C1 segment of cervical spinal cord (tissue), 14 donors: ENCODE results near the gene RAB35.

Experiments used
- DNase-seq, 14 donors: peaks; one replicate each; lab custom pipeline; 2025; lab: John Stamatoyannopoulos, UW

Gene RAB35

DNA sequence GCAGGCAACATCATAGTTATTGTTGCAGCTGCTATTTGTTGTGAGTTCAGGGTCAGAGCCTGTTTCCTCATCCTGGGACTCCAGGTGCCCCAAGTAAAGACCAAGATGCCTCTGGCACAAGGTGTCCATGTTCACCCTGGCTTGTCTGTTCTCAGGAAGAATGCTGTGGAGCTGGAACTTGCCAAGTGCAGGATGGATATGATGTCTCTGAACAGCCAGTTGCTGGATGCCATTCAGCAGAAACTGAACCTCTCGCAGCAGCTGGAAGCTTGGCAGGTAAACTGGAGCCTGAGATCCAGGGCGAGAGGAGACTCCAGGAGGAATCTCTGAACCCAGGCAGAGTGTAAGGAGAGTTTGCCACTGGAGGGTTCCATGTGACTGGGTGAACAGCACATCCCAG lies 26.8 kb downstream of the RAB35 start:
- no peak for DNase-seq

GRCh38 chr12:120089105-120089504 lies 27.4 kb downstream of the RAB35 start:
- DNase-seq: no peak

- DNase-seq: peak; percentile 92 to 100 (median 98)
Measured at GRCh38 chr12:120086801-120087621, 29.5 kb downstream of the RAB35 start.

DNA sequence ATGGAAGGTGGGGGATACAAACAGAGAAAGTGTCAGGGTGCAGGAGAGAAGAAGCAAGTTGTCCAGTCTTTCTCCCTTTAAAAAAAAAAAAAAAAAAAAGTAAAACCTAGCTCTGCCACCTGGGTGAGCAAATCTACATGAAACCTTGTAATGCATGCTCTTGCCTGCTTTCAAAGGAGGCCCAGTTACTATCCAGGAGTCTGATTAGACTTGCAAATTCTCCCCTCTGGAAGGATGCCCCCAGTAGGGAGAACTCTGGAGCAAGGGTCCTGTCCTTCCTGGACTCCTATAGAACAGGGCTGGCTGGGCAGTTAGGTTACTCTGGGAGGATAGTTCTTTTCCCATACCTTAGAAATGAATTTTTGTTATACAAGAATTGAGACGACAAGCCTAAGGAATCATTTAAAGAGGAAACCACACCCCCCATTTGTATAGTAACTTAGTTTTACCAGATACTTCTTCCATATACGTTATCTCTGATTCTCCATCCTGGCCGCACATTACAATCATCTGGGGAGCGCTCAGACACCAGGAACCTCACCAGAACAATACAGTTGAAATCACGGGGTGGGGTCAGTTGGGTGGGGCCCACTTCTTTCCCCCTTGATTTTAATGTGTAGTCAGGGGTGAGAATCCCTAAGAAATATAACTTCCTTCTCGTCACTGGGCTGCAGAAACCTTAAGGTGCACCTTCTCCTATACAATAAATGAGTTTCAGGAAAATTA lies 30.5 kb downstream of the RAB35 start:
- DNase-seq: no peak

DNA sequence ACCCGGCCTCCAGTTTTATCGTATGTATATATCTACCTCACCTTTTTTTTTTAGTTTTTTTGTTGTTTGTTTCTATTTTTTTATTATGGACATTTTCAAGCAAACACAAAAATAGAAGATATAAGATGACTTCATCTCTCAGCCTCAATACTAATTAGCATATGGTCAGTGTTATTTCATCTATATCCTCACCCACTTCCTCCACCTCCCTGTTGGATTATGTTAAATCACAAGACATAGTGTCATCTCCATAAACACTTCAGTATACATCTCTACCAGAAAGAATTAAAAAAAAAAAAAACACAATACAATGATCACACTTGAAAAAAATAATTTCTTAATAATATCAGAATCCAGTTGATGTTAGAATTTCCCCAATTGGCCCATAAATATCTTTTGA lies 34.9 kb downstream of the RAB35 start:
- no peak for DNase-seq

DNA sequence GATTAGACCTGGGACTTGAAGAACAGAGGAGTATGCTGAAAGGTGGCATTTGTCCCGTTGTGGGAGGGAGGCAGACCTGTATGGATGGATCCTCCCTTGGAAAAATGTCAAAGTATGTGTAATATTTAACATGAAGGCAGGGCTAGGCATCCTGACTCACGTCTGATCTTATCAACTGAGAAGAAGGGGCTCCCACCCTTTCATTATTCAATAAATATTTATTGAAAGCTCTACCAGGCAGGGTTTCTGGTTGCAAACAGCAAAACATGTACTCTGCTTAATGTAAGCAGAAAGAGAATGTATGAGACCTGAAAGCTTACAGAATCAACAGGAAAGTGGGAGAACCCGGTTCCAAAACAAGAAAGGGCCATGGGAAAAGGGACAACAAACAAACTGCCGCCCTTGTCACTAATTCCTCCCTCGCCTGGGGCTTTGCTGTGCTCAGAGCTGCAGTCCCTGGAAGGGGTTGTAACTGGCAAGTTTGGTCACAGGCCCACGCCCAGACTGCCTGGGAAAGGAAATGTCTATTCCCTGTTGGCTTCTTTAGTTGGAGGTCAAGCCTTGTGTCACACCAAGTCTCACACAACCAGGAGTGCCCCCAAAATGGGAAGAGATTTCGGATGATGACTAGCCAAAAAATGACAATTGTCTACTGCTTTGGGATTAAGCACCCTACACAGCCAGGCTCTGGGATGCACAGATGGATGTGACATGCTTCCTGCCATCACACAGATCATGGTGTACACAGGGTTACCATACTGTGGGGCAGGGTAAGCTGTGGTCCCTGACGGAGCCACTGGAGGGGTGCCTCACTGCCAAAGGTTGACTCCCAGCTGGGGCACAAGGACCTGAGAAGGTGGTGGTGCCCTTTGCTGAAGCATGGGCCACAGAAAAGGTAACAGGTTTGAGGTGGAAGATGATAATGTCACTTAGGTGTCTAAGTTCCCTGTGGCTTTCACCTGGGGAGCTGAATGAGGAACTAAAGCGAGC lies 36.8 kb downstream of the RAB35 start:
- DNase-seq: no peak

GRCh38 chr12:120078868-120079267 lies 37.7 kb downstream of the RAB35 start:
- no peak for DNase-seq

DNA sequence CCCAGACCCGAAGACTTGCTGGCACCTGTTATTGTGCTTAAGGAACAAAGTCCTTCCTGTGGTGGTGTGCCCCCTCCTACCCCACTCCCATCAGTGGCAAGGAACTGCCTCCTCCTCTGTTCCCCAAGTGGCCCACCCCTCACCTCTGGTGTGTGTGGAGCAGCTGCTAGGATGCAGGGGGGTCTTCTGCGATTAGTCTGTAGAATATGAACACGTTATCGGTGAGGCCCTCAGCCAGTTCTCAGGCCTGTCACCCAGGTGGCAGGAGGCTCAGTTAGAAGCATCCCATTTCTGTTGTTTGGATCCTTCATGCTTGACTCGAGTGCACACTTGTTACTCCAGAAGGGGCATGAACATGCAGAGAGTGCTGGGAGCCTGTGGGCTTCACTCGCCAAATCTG lies 39.3 kb downstream of the RAB35 start:
- DNase-seq: no peak

DNA sequence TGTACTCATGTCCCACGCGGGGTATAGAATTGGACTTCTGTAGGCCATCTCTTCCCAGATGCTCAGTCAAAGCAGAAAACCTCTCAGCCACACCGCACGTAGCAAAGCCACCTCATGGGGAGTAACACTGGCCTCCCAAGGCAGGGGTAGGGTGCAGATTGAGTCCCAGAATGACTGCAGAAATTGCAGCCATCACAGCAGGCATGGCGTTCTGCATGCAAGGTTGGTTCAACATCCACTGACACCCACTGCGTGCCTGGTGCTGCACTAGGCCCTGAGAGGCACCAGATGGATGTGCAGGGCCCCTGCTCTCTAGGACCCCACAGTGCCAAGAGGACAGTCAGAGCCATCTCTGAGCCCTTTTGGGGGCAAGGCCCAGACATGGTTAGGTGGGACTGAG lies 39.9 kb downstream of the RAB35 start:
- DNase-seq: no peak

DNA sequence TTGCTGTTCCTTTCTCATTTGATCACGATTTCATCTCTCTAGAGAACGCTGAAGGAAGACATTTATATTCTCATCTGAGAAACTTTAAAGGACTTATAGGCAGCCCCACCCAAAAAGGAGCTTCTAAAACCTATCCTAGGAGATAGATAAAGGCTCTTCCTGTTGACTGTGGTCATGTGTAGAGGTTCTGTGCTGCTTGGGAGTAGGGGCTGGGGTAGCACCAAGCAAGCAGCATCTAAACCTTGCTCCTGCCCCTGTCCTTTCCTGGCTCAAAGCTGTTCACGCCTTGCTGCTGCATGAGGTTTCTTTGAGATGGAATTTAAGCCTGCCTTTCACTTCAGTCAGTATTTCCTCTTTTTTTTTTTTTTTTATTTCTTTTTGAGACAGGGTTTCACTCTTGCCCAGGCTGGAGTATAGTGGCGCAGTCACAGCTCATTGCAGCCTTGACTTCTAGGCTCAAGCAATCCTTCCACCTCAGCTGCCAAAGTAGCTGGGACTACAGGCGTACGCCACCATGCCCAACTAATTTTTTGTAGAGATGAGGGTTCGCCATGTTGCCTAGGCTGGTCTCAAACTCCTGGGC lies 41.4 kb downstream of the RAB35 start:
- DNase-seq: no peak

- no peak for DNase-seq
Measured at GRCh38 chr12:120072472-120073249, 43.9 kb downstream of the RAB35 start.

DNA sequence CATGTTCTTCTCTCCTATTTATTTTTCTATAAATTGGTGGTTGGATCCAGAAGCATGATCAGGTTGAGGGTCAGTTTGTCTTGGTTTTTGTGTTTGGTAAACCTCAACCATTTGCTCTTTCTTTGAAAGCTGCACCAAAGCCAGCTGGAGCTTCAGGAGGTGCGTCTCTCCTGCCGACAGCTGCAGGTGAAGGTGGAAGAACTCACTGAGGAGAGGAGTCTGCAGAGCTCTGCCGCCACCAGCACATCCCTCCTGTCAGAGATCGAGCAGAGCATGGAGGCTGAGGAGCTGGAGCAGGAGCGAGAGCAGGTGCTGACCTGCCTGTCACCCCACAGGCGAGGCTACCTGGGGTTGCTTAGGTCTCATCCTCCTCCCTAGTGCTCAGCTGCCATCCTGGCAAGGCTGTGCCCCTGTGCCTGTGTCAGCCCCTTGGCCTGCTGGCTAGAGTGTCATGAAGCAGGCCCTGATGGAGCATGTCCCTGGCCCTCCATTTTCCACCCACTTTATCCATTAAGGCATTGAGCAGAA lies 45.0 kb downstream of the RAB35 start:
- no peak for DNase-seq

DNA sequence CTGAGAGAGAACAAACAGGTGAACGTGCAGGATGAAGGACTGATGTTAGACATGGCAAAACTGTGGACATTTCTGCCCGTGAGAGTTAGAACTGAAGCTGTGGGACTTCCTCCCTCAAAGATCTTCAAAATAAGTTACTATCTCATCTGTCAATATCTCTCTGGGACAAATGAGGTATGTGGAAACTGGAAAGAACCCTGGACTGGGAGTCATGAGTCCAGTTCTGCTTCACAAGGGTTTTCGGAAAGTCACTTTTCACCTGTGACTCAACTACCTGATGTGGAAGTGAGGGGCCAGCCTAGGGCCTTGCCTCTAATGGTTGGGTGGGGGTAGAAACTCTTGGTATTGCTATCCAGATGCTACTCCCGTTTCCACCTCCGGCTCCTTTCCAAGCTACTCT lies 47.3 kb downstream of the RAB35 start:
- DNase-seq: no peak

DNA sequence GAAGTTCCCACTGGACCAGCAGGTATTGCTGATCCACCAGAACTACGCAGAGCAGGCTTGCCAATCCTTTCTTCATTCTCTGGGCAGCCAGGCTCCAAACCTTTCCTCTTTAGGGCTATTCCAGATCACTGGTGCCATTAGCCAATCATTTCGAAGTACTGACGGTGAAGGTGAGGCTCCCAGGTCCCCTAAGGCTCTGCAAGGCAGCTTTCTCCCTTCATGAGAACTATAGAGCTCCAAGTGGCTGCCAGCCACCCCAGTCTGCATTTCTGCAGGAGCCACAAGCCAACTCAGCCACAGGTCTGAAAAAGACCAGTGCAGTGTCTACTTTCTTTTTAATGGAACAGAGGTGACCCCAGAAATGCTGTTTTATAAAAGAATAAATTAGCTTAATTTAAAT lies 48.7 kb downstream of the RAB35 start:
- no peak for DNase-seq

DNA sequence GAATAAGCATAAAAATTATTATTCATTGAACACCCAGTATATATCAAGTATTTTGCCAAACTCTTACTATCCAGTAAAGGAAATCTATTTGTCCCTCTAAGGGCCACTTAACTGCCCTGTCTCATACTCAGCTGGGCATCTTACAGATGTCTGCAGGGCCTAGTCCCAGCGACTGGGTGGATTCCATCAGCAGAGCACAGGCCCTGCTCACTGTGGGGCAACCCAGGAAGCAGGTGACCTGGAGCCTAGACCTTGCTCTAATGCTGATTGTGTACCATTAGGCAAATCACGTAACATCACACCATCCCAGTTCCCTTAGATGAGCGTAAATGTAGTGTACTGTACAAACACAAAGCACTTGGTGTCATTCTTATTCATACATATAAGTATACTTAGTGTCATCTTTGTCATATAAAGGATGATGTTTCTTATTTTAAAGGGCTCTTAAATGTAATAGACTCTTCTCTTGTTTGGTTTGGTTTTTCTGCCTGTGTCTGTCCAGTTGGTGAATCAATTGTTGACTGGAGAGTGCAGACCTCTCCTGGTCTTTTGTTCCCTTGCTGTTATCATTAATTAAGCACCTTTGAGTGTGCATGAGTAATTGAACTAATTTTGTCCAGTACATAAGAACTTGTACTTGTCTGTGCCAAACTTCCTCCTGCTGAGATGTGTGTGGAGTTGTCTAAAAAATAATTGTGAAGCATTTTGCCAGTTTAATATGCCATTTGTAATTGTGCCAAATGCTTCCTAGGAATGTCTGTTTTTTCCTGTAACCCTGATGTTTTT lies 49.3 kb downstream of the RAB35 start:
- no peak for DNase-seq

DNA sequence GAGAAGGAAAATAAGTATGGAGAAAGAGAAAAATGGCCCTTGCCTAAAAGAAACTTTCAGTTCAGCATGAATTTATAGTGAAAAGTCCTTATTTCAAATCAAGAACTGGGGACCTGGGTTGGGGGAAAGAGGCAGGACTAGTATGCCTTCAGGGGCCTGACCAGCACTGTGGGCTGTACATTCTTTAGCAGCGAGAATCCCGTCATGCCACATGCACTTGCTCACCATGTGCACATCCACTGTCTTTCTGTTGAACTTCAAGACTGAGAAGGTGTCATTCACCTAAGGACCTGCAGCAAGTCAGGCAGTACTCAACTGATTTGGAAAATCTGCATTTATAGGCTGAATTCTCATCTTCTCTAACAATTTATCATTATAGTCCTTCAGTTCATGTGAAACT lies 50.2 kb downstream of the RAB35 start:
- no peak for DNase-seq

- DNase-seq: no peak
Measured at GRCh38 chr12:120065472-120065871, 51.1 kb downstream of the RAB35 start.

DNA sequence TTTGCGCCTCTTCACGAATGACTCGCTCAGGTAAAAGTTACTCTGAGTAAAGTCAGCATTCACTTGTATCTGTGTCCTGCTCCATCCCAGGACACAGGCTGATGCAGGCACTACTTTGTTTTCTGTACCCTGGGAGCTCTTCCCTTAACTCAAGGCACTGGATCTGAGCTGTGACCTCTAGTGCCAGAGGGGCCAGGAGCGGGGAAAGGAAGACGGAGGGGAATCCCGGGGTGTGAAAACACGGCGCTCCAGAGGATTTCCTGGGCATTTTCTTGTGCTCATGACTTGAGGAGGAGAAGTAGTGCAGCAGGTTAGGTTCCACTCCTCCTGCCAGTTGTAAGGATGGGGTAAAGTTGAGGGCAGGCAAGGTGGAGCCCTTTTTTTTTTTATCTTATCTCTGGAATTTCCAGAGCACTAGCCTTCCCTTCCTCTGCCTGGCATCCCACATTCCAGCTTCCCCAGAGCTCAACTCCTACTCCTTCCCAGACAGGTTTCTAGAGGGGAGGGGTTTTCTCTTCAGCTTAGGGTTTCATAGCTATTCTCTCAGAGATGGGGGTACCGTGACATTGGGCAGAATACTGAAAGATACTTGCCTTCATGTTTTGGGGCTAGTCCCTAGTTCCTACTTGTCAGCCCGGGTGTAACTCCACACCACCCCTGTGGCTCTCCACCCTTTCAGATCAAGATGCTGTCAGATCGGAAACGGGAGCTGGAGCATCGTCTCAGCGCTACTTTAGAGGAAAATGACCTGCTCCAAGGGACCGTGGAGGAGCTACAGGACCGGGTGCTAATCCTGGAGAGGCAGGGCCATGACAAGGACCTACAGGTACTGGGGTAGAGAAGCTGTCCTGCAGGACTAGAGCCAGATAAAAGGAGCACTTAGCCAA lies 52.3 kb downstream of the RAB35 start:
- no peak for DNase-seq
